OCI-LY1 (cell line): ENCODE data around the gene AFAP1L2.

Experiments used
- CTCF ChIP-seq: fragments of 200-600 bp; sonication (generic), shearing (Covaris generic); IDR thresholded peaks from 2 replicates; pipeline ENCODE4 v1.5.1; 2017; ENCODE audit warnings: mild to moderate bottlenecking, antibody characterized with exemption, low read length, moderate library complexity, mixed read lengths
- EZH2 ChIP-seq: fragments of 200-600 bp; sonication (generic), shearing (Covaris generic); IDR thresholded peaks from 2 replicates; pipeline ENCODE4 v1.8.0; 2017; ENCODE audit warnings: borderline replicate concordance, mixed run types, mild to moderate bottlenecking, antibody characterized with exemption, low read length, moderate library complexity, mixed read lengths

- no peak for TF ChIP-seq CTCF
- no peak for TF ChIP-seq EZH2
Observed at GRCh38 chr10:114343623-114344505, 60.4 kb downstream of the AFAP1L2 start.
